Testis (tissue), 3 donors: Measurements from ENCODE around the gene CDC123. TPM values are rescaled to one million over a fixed set of nuclear protein-coding genes. Genes with fewer than 3 reads are reported as not detected.
"Not testable (repeated sequence)": the region's sequence is repeated elsewhere in the genome, so short reads cannot be mapped to it uniquely, and the experiment has no call there.

Experiments
- DNase-seq: peaks from one replicate; pipeline ENCODE4 v3.0.0-alpha.2; 2019
- H3K27ac ChIP-seq, 2 donors: fragments of 200-600 bp; sonication (generic); one replicate each; pipeline ENCODE4 v1.5.1; 2019
- H3K27me3 ChIP-seq: fragments of 200-600 bp; sonication (generic); one replicate; pipeline ENCODE4 v1.5.1; 2019
- H3K36me3 ChIP-seq: fragments of 200-600 bp; sonication (generic); one replicate; pipeline ENCODE4 v1.5.1; 2017; ENCODE audit warnings: low read depth; ENCODE audit errors: missing control alignments
- H3K4me1 ChIP-seq: fragments of 200-600 bp; sonication (generic); one replicate; pipeline ENCODE4 v1.5.1; 2019
- H3K4me3 ChIP-seq, 2 donors: fragments of 200-600 bp; sonication (generic); one replicate each; pipeline ENCODE4 v1.5.1; 2017 to 2019
- H3K9me3 ChIP-seq: fragments of 200-600 bp; sonication (generic); one replicate; pipeline ENCODE4 v1.5.1; 2017
- CTCF ChIP-seq, 3 experiments: fragments of 450-650 bp in 2 of 3; fragments of 200-600 bp in 1 of 3; sonication (generic) in 1 of 3; IDR thresholded peaks; one replicate each; pipeline ENCODE4 v1.5.1; 2016 to 2019; ENCODE audit warnings: antibody characterized with exemption in 3 of 3, mild to moderate bottlenecking in 2 of 3, moderate library complexity in 1 of 3
- POLR2A ChIP-seq: fragments of 450-650 bp; IDR thresholded peaks from one replicate; pipeline ENCODE4 v1.6.1; 2017; ENCODE audit warnings: antibody characterized with exemption, mild to moderate bottlenecking, moderate library complexity
- WGBS, 2 donors: methylation state at CpG; one replicate each; pipeline ENCODE4 v1.1.5; 2018; 5-methylcytosine and 5-hydroxymethylcytosine counted together
- intact Hi-C: fragments of 100-400 bp; cut with DNase I; formaldehyde crosslinking; loops from one replicate; pipeline ENCODE4 v1.15.1; 2023; ENCODE audit warnings: low total_unique reads
- polyA plus RNA-seq: library from polyadenylated mRNA; stranded (reverse); fragments of 350-450 nt; fragmentation: Illumina TruSeq; extraction: RNeasy Lipid Tissue Mini Kit (QIAGEN cat#74804); gene quantifications from one replicate; pipeline ENCODE4 v1.2.3, GENCODE V29; 2014; ENCODE audit warnings: low read depth, low replicate concordance; ENCODE audit not compliant: insufficient read depth
- total RNA-seq, 2 donors: library from RNA; depleted of rRNA; stranded (reverse); fragments of >200 nt; gene quantifications; one replicate each; pipeline ENCODE4 v1.2.3, GENCODE V29; 2016

The CDC123 gene
- total and polyA plus RNA-seq, 3 donors from 2014 or later = 62.4 to 87.4 (median 71.7) TPM

GRCh38 chr10:12250181-12250580, 54.2 kb downstream of the CDC123 start:
- Histone ChIP-seq H3K4me1 (no peaks in the 10 kb centered on the region), H3K36me3 (no peaks in the 10 kb centered on the region), H3K27me3 (no peaks in the 10 kb centered on the region), H3K9me3 (no peaks in the 10 kb centered on the region), H3K4me3 (no peak overlapping the region), H3K27ac (no peak overlapping the region)
- DNase-seq = no peak
- TF ChIP-seq POLR2A (no peak), CTCF (IDR thresholded peaks at IDR 0.05) (no peak)
- 86 to 88% methylated on average over 10 of the region's 10 CpGs for WGBS, 2 donors
- intact Hi-C loops = no loop called here

GRCh38 chr10:12250702-12251101, 54.7 kb downstream of the CDC123 start:
- H3K4me3 ChIP-seq, H3K9me3 ChIP-seq, intact Hi-C loops, DNase-seq, H3K27me3 ChIP-seq, H3K4me1 ChIP-seq, H3K27ac ChIP-seq, H3K36me3 ChIP-seq: not testable (repeated sequence)
- 96 to 97% methylated on average over 5 of the region's 5 CpGs for WGBS, 2 donors

DNA sequence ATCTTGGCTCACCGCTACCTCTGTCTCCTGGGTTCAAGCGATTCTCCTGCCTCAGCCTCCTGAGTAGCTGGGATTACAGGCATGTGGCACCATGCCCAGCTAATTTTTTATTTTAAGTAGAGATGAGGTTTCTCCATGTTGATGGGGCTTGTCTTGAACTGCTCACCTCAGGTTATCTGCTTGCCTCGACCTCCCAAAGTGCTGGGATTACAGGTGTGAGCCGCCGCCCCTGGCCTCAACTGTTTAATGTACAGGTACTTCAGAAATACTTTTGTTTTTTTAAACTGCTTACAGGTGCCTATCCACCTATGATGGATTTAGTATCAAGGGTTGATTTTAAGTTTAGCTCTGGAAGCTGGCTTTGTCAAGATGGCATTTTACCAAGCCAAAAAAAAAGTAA, 55.6 kb downstream of the CDC123 start:
- no peak for TF ChIP-seq POLR2A
- no peak for TF ChIP-seq CTCF (IDR thresholded peaks at IDR 0.05)
- no peaks in the 10 kb centered on the region for H3K4me1 ChIP-seq
- no peaks in the 10 kb centered on the region for H3K9me3 ChIP-seq
- no peak for DNase-seq
- H3K36me3 ChIP-seq = no peaks in the 10 kb centered on the region
- 95 to 97% methylated on average over 5 of the region's 5 CpGs for WGBS, 2 donors
- H3K27ac ChIP-seq = no peak overlapping the region
- H3K4me3 ChIP-seq = no peak overlapping the region
- no peaks in the 10 kb centered on the region for H3K27me3 ChIP-seq
- intact Hi-C loops = no loop called here

DNA sequence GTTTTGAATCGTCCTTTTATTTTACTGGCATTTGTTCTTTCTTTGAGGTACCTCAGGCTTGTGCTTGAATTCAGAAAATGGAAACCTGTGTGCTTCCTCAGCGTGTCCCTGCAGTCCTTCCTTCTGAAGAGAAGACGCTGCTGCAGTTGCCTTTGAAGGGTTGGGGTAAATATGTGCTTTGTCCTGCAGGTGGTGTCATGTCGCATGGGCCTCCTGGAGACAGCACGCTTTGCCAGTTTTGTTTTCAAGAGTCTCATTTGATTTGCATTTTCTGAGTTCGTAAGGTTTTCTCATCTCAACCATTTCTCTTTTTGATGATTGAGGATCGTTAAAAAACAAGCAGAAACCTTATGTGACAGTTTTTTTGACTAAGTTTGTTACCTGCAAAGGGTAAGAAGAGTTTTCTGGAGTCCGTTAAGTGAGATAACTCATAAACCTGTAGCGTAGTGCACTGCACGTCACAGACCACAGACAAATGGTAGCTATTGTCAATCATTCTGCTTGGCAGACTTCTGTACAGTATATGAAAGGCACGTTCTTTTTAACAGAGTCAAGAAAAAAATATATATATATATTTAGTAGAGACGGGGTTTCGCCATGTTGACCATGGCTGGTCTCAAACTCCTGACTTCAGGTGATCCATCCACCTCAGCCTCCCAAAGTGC, 57.0 kb downstream of the CDC123 start:
- Histone ChIP-seq H3K9me3 (no peaks in the 10 kb centered on the region), H3K27ac (no peak overlapping the region), H3K4me1 (no peaks in the 10 kb centered on the region), H3K36me3 (no peaks in the 10 kb centered on the region), H3K4me3 (no peak overlapping the region), H3K27me3 (no peaks in the 10 kb centered on the region)
- no peak for TF ChIP-seq CTCF (IDR thresholded peaks at IDR 0.05)
- TF ChIP-seq POLR2A = no peak
- WGBS, 2 donors = 92 to 93% methylated on average over 13 of the region's 13 CpGs
- intact Hi-C loops = no loop called here
- no peak for DNase-seq

GRCh38 chr10:12255048-12255447, 59.1 kb downstream of the CDC123 start:
- 61 to 80% methylated on average over 1 of the region's 1 CpG for WGBS, 2 donors
- Histone ChIP-seq H3K9me3 (no peaks in the 10 kb centered on the region), H3K27me3 (no peaks in the 10 kb centered on the region), H3K4me1 (no peaks in the 10 kb centered on the region), H3K36me3 (no peaks in the 10 kb centered on the region), H3K27ac (no peak overlapping the region), H3K4me3 (no peak overlapping the region)
- intact Hi-C loops = no loop called here
- DNase-seq = no peak
- TF ChIP-seq POLR2A (no peak), CTCF (IDR thresholded peaks at IDR 0.05) (no peak)
